ENCODE data around the gene CIRBP.

The CIRBP gene

DNA sequence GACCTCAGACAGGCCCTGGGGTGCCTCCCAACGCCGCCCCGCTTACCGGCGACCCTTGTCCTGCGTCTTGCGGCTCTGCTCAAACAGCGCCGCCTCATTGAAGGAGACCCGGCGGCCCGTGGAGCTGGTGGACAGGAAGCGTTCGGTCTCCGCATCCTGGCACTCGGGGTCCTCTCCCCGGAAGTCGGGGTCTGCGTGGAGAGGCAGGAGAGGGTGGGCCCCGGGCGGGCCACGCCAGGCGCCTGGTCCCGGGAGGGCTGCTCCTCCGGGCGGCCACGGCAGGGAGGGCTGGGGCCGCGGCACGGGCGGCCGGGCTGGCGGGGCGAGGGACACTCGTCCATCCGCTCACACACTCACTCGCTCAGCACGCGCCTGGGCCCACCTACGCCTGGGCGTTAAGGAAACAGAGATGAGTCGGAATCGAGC, 34.2 kb upstream of the CIRBP start:
- peaks cover 17% of the 10 kb centered on the region for H3K4me1 ChIP-seq (ENCODE audit: control insufficient read depth, low read length)
- H3K27me3 ChIP-seq (ENCODE audit: control insufficient read depth, low read length): peaks cover 35% of the 10 kb centered on the region
- no peaks in the 10 kb centered on the region for H3K79me2 ChIP-seq (ENCODE audit: control insufficient read depth, low read length)
- no peaks in the 10 kb centered on the region for H3K9me3 ChIP-seq (ENCODE audit: control insufficient read depth, insufficient read depth, low read length)
- no peak overlapping the region for H3K27ac ChIP-seq (ENCODE audit: low read depth, low read length)
- peaks cover 19% of the 10 kb centered on the region for H3F3A ChIP-seq (ENCODE audit: control insufficient read depth, insufficient read depth)
- no peaks in the 10 kb centered on the region for H3K9me2 ChIP-seq (replicated peaks; ENCODE audit: control insufficient read depth, low read length)
- no peaks in the 10 kb centered on the region; the same call in 1 of the 2 replicates for H4K20me1 ChIP-seq (ENCODE audit: control insufficient read depth, insufficient read depth, low read depth, low read length)
- no peak overlapping the region for H3K4me2 ChIP-seq (ENCODE audit: low read length)
- no peaks in the 10 kb centered on the region for H3K36me3 ChIP-seq (ENCODE audit: control insufficient read depth, low read length)
- no peak overlapping the region for H3K4me3 ChIP-seq (ENCODE audit: low read length)
- TF ChIP-seq EZH2phosphoT487 (IDR thresholded peaks at IDR 0.05; ENCODE audit: borderline replicate concordance, low read length) (no peak), CTCF (IDR thresholded peaks at IDR 0.05; ENCODE audit: low read depth, low read length, poor library complexity, severe bottlenecking) (no peak)

- 0 out of 2 replicates have a peak, but pooled peaks cover under 1% of the 10 kb centered on the region for H3K79me2 ChIP-seq (ENCODE audit: control insufficient read depth, low read length)
- H3K9me3 ChIP-seq (ENCODE audit: control insufficient read depth, insufficient read depth, low read length): no peaks in the 10 kb centered on the region
- peaks cover 19% of the 10 kb centered on the region for H3F3A ChIP-seq (ENCODE audit: control insufficient read depth, insufficient read depth)
- H3K9me2 ChIP-seq (replicated peaks; ENCODE audit: control insufficient read depth, low read length): no peaks in the 10 kb centered on the region
- no peak overlapping the region for H3K4me3 ChIP-seq (ENCODE audit: low read length)
- H3K27me3 ChIP-seq (ENCODE audit: control insufficient read depth, low read length): peaks cover 35% of the 10 kb centered on the region
- H3K36me3 ChIP-seq (ENCODE audit: control insufficient read depth, low read length): no peaks in the 10 kb centered on the region
- no peak overlapping the region for H3K27ac ChIP-seq (ENCODE audit: low read depth, low read length)
- H3K4me2 ChIP-seq (ENCODE audit: low read length): no peak overlapping the region
- TF ChIP-seq CTCF (IDR thresholded peaks at IDR 0.05; ENCODE audit: low read depth, low read length, poor library complexity, severe bottlenecking) (no peak), EZH2phosphoT487 (IDR thresholded peaks at IDR 0.05; ENCODE audit: borderline replicate concordance, low read length) (no peak)
- no peaks in the 10 kb centered on the region; the same call in 1 of the 2 replicates for H4K20me1 ChIP-seq (ENCODE audit: control insufficient read depth, insufficient read depth, low read depth, low read length)
- H3K4me1 ChIP-seq (ENCODE audit: control insufficient read depth, low read length): peaks cover 21% of the 10 kb centered on the region
These were observed 33.2 kb upstream of the CIRBP start for GRCh38 chr19:1235625-1236538.

GRCh38 chr19:1236576-1236975, 32.6 kb upstream of the CIRBP start:
- no peak overlapping the region for H3K4me3 ChIP-seq (ENCODE audit: low read length)
- H3K4me1 ChIP-seq (ENCODE audit: control insufficient read depth, low read length): peaks cover 27% of the 10 kb centered on the region
- no peaks in the 10 kb centered on the region; the same call in 1 of the 2 replicates for H4K20me1 ChIP-seq (ENCODE audit: control insufficient read depth, insufficient read depth, low read depth, low read length)
- peaks cover 6% of the 10 kb centered on the region for H3K79me2 ChIP-seq (ENCODE audit: control insufficient read depth, low read length)
- no peaks in the 10 kb centered on the region for H3K9me2 ChIP-seq (replicated peaks; ENCODE audit: control insufficient read depth, low read length)
- H3K9me3 ChIP-seq (ENCODE audit: control insufficient read depth, insufficient read depth, low read length): no peaks in the 10 kb centered on the region
- TF ChIP-seq CTCF (IDR thresholded peaks at IDR 0.05; ENCODE audit: low read depth, low read length, poor library complexity, severe bottlenecking) (no peak), EZH2phosphoT487 (IDR thresholded peaks at IDR 0.05; ENCODE audit: borderline replicate concordance, low read length) (no peak)
- peaks cover 19% of the 10 kb centered on the region for H3F3A ChIP-seq (ENCODE audit: control insufficient read depth, insufficient read depth)
- peaks cover 35% of the 10 kb centered on the region for H3K27me3 ChIP-seq (ENCODE audit: control insufficient read depth, low read length)
- no peaks in the 10 kb centered on the region for H3K36me3 ChIP-seq (ENCODE audit: control insufficient read depth, low read length)
- no peak overlapping the region for H3K27ac ChIP-seq (ENCODE audit: low read depth, low read length)
- no peak overlapping the region for H3K4me2 ChIP-seq (ENCODE audit: low read length)

Data from DOHH2 (cell line).